CD4-positive, alpha-beta T cell treated with Interleukin-17A for 4 hours (primary cell): Measurements from ENCODE around the gene POLDIP3.
"Not testable (repeated sequence)": the region's sequence is repeated elsewhere in the genome, so short reads cannot be mapped to it uniquely, and the experiment has no call there.

ENCODE experiments used
- DNase-seq: peaks from one replicate; pipeline ENCODE4 v3.0.0-alpha.2; 2020; ENCODE audit warnings: mixed read lengths

POLDIP3 gene

DNA sequence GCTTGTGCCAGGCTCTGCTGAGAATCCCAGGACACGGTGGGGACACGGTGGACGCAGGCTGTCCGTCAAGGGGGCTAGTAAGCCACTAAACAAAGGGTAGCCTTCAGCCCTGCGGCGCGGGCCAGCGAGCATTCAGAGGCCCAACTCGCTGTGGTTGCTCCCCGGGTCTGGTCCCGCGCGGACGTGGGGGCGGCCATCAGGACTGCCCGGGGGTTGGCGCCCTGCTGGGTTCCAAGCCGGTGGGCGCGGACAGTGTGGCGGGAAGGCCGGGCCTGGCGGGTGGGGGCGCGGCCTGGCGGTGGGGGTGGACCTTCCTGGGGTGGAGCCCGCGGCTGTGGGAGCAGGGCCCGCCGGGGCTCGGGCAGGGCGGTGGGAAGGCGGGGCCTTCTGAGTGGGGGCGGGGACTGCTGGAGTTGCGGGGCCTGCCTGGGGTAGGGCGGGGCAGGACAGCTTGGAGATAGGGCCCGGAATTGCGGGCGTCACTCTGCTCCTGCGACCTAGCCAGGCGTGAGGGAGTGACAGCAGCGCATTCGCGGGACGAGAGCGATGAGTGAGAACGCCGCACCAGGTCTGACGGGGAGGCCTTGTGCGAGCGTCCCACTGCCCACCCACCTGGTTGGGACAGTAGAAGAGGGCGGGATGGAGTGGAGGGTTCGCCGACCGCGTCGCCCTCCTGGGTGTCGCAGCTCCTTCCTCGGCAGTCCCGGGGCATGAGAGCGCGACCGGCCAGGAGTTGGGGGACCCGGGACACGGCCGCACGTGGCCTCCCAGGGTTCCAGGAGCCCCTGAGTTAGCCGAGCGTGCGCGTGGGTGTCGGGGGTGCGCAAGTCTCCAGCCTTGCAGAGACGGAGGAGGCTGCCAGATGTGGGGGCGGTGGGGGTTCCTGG, 61.0 kb downstream of the POLDIP3 start, which contains the start of gene SERHL2:
Gene SERHL2 (plus strand): TSS at position 482 of the 887 bp plus-strand sequence. CDS start 65 bp downstream, at position 547.
- DNase-seq = peak; percentile 90

- DNase-seq = not testable (repeated sequence)
Measured at GRCh38 chr22:42552294-42552647, 62.4 kb downstream of the POLDIP3 start.

DNA sequence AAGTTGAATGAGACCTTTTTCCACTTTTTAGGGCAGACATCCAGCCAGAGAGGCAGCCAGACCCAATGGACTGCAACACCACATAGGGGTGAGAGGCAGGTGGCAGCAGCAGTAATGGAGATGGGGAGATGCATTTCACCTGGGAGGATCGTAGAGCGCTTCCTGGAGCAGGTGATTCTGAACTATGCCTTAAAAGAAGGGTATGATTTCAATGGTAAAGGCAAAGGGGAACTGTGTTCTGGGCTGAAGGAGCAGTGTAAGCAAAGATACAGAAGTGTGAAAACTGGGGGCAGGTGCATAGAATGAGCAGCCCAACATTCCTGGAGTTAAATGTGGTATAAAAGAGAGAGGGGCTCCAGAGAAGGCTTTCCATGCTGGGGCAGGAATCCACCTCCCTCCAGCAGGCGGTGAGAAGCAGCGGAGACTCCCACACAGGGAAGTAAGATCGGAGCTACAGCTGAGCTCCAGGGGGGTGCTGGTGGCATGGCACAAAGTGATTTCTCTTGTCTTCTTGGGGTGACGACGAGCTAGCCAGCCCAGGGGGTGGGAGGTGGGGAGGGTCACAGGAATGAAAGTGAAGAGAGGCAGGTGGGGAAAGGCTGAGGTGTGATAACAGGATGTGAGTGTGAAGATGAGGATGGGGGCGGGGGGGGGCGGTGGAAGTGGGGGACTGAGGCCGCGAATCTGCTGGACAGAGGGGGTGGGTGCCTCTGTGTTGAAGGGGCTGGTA, 65.2 kb downstream of the POLDIP3 start:
- no peak for DNase-seq

DNA sequence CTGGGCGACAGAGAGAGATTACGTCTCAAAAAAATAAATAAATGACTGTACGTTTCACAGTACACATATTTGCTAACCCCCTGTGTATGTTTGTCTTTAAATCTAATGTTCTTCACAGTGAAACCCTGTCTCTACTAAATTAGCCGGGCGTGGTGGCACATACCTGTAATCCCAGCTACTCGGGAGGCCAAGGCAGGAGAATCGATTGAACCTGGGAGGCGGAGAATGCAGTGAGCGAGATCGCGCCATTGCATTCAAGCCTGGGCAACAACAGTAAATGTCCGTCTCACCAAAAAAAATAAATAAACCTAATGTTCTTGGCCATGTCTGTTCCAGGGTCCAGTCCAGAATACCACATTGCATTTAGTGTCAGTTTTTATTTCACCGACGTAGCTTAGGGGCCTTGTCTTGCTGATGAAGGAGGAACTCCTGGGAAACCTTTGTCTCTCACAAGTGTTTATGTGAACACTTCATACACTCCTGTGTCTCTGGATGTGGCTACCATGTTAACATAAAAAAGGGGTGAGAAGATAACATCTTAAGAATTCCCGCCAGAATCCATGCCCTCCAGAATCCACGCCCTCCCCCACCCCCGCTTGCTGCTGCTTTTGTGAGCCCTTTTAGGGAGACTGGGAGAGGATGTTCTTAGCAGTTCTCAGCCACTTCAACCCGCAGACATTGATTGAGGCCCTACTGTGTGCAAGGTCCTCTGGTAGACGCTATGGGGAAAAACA, 65.9 kb downstream of the POLDIP3 start:
- DNase-seq = no peak

- DNase-seq = not testable (repeated sequence)
Measured at GRCh38 chr22:42548126-42548525, 66.6 kb downstream of the POLDIP3 start.

DNA sequence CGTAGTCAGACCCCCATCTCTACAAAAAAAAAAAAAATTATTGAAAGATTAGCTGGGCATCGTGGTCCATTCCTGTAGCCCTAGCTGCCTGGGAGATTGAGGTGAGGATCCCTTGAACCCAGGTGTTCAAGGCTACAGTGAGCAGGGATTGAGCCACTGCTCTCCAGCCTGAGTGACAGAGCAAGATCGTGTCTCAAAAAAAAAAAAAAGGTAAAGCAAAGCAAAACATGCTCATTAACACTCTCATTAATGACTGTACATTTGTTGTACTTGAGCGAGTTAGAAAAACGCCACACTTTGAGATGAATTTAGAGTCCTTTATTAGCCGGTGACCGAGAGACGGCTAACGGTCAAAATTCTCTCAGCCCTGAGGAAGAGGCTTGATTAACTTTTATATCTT, 67.1 kb downstream of the POLDIP3 start:
- no peak for DNase-seq

- no peak for DNase-seq
Measured at GRCh38 chr22:42544686-42545085, 70.0 kb downstream of the POLDIP3 start.

DNA sequence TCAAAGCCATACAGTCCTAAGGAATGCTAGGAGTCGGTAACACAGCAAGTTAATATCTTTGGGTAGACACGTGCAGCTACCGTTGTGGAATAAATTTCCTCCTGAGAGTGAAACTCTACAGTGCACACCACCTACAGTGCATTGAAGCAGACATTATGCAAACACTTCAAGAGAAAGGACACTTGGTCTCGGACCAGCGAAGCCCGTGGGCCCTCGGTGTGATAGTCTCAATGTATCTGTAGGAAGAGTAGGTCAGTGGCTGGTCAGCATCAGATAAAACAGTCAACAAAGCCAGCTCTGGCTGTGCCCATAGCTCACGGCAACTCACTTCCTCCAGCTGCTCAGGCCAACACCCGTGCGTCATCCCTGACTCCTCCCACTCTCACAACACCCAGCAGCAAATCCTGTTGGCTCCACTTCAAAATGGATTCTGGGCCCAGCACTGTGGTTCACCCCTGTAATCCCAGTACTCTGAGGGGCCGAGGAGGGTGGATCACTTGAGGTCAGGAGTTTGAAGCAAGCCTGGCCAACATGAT, 75.4 kb downstream of the POLDIP3 start:
- not testable (repeated sequence) for DNase-seq

DNA sequence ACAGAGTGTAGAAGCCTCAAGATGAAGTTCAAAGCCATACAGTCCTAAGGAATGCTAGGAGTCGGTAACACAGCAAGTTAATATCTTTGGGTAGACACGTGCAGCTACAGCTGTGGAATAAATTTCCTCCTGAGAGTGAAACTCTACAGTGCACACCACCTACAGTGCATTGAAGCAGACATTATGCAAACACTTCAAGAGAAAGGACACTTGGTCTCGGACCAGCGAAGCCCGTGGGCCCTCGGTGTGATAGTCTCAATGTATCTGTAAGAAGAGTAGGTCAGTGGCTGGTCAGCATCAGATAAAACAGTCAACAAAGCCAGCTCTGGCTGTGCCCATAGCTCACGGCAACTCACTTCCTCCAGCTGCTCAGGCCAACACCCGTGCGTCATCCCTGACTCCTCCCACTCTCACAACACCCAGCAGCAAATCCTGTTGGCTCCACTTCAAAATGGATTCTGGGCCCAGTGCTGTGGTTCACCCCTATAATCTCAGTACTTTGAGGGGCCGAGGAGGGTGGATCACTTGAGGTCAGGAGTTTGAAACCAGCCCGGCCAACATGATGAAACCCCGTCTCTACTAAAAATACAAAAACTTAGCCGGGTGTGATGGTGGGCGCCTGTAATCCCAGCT, 77.4 kb downstream of the POLDIP3 start:
- not testable (repeated sequence) for DNase-seq

- DNase-seq = not testable (repeated sequence)
Measured at GRCh38 chr22:42536634-42537033, 78.0 kb downstream of the POLDIP3 start.

DNA sequence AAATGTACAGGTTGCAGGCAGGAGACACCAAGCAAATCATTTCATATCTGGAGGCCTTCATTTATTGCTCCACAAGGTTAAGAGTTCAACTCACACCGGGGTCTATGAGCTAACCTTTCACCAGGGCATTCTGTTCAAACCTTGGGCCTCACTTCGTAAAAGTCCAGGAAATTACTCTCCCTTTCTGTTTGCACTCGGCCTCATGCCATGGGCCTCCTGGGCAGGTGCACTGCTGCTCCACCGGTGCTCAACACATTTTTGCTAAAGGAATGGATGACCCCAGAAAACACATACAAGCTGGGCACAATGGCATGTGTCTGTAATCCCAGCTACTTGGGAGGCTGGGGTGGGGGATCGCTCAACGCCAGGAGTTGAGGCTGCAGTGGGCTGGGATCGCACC, 78.5 kb downstream of the POLDIP3 start:
- no peak for DNase-seq

DNA sequence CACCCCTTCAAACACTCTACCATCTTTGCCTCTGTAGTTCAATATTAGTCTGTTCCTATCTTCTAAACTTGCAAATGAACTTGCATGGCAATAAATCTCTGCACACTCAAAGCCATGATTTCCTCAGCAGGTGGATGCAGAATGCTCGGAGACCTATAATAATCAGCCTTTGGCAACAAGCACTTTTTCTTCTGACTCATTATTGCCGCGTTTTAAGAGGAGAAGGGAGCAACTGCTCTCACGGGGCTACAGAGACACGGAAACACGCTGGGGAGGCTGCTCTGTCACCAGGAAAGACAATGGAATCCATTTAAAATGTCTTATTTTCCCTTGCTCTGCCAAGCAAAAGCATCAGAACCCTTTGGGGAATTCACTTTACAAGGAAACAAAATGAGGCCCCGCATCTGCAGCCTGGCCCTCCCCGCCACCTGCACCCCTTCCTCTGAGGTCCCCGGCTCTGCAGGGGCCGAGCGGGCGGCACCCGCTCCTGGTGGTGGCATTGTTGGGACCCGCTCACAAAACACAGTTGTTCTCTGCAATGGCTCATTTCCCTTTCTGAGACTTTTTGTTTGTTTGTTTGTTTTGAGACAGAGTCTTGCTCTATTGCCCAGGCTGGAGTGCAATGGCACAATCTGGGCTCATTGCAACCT, 79.5 kb downstream of the POLDIP3 start:
- DNase-seq = not testable (repeated sequence)
